PC-3 (cell line): ENCODE measurements around the gene GLYATL1. TPM values are rescaled to one million over a fixed set of nuclear protein-coding genes. Genes with fewer than 3 reads are reported as not detected.

Source experiments
- ATAC-seq: fragments of 200-7000 bp; cut with Tn5 transposase; 2 replicates; pipeline ENCODE4 v1.9.1; 2020; ENCODE audit warnings: mild to moderate bottlenecking, moderate library complexity
- BruUV-seq: library from RNA; stranded (reverse); fragments of 400-500 nt; replicated peaks from 2 replicates; lab custom pipeline; 2021; lab: Mats Ljungman, UMichigan
- CTCF ChIA-PET: fragments of 300-600 bp; sonication (Branson Sonifier 250); formaldehyde crosslinking; loops from one replicate; lab custom pipeline; 2022; ENCODE audit warnings: antibody characterized with exemption; lab: Charles Lee
- POLR2A ChIA-PET: fragments of 300-600 bp; sonication (Branson Sonifier 250); formaldehyde crosslinking; loops from one replicate; lab custom pipeline; 2022; ENCODE audit warnings: antibody characterized with exemption; ENCODE audit not compliant: unreplicated experiment; lab: Charles Lee
- DNase-seq: peaks from one replicate; pipeline ENCODE4 v3.0.0-alpha.2; 2015
- H2AFZ ChIP-seq: fragments of 300-600 bp; sonication (generic); 2 replicates; pipeline ENCODE4 v1.6.0; 2016; ENCODE audit warnings: antibody characterized with exemption, low read length
- H3F3A ChIP-seq: fragments of 300-600 bp; sonication (generic); one replicate; pipeline ENCODE4 v1.6.0; 2017; ENCODE audit warnings: antibody characterized with exemption, low read length, control low read depth, mild to moderate bottlenecking; ENCODE audit not compliant: unreplicated experiment
- H3K27ac ChIP-seq: fragments of 300-600 bp; sonication (generic); 2 replicates; pipeline ENCODE4 v1.5.1; 2016; ENCODE audit warnings: mild to moderate bottlenecking, low read length
- H3K27me3 ChIP-seq: fragments of 300-600 bp; sonication (generic); 2 replicates; pipeline ENCODE4 v1.6.1; 2016; ENCODE audit warnings: low read length, mixed read lengths
- H3K36me3 ChIP-seq: fragments of 300-600 bp; sonication (generic); 2 replicates; pipeline ENCODE4 v1.6.1; 2016; ENCODE audit warnings: low read depth, mixed run types, low read length, mixed read lengths
- H3K4me1 ChIP-seq: fragments of 300-600 bp; sonication (generic); 2 replicates; pipeline ENCODE4 v1.5.1; 2016; ENCODE audit warnings: low read length; ENCODE audit not compliant: insufficient read depth
- H3K4me2 ChIP-seq: fragments of 300-600 bp; sonication (generic); 2 replicates; pipeline ENCODE4 v1.6.0; 2016; ENCODE audit warnings: low read length
- H3K4me3 ChIP-seq: fragments of 300-600 bp; sonication (generic); 2 replicates; pipeline ENCODE4 v1.5.1; 2016; ENCODE audit warnings: mild to moderate bottlenecking, low read length, mixed read lengths
- H3K79me2 ChIP-seq: fragments of 300-600 bp; sonication (generic); 2 replicates; pipeline ENCODE4 v1.6.1; 2017; ENCODE audit warnings: low read length, mixed read lengths
- H3K9ac ChIP-seq: fragments of 300-600 bp; sonication (generic); 2 replicates; pipeline ENCODE4 v1.6.0; 2016; ENCODE audit warnings: mild to moderate bottlenecking, low read length
- H3K9me2 ChIP-seq: fragments of 300-600 bp; sonication (generic); replicated peaks from 2 replicates; pipeline ENCODE4 v1.6.1; 2016; ENCODE audit warnings: mixed run types, low read length, mixed read lengths
- H3K9me3 ChIP-seq: fragments of 300-600 bp; sonication (generic); 2 replicates; pipeline ENCODE4 v1.6.1; 2016; ENCODE audit warnings: low read length, mixed read lengths
- H4K20me1 ChIP-seq: fragments of 300-600 bp; sonication (generic); 2 replicates; pipeline ENCODE4 v1.6.1; 2016; ENCODE audit warnings: low read length, mixed read lengths
- EZH2 ChIP-seq: fragments of 300-600 bp; sonication (generic); IDR thresholded peaks from one replicate; pipeline ENCODE4 v1.6.1; 2017; ENCODE audit warnings: antibody characterized with exemption, mild to moderate bottlenecking, low read length; ENCODE audit not compliant: unreplicated experiment
- EZH2phosphoT487 ChIP-seq: fragments of 300-600 bp; sonication (generic); IDR thresholded peaks from 2 replicates; pipeline ENCODE4 v1.6.1; 2018; ENCODE audit warnings: mild to moderate bottlenecking, antibody characterized with exemption, low read length, borderline replicate concordance
- intact Hi-C: fragments of 100-400 bp; cut with micrococcal nuclease; formaldehyde crosslinking; loops from 2 replicates; pipeline ENCODE4 v1.9.0; 2023
- total RNA-seq: library from RNA; depleted of rRNA; stranded (reverse); fragments of >200 nt; gene quantifications from 2 replicates; pipeline ENCODE4 v1.2.3, GENCODE V29; 2014
- TF ChIP-seq, protein P1 (sequence below): fragments of 300-600 bp; sonication (generic); conservative IDR thresholded peaks from 2 replicates; pipeline ENCODE4 v1.5.1; 2017; ENCODE audit warnings: antibody characterized with exemption, low read depth, mild to moderate bottlenecking, low read length

Gene GLYATL1
- total RNA-seq, 1 experiment from 2014 or later = not detected

DNA sequence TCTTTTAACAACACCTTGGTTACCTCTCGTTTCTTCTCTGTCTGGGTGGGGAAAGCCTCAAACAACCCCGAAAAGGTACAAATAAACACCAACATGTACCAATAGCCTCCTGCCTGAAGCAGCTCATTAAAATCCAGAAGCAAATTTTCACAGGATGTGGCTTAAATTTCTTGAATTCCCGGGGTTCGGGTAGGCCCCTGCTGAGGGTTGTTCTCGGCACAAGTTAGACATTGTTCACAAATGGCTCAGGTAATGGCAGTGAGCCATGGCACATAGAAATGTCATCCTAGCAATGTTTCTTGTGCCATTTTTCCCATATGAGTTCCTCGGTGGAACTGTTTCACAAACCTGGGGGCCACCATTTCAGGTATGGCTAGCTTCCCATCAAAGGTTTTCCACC is 19.7 kb upstream of the GLYATL1 start:
- no peaks in the 10 kb centered on the region for H3K9me2 ChIP-seq
- H3F3A ChIP-seq = no peaks in the 10 kb centered on the region
- peaks cover 24% of the 10 kb centered on the region for H3K9me3 ChIP-seq
- H3K27me3 ChIP-seq = no peaks in the 10 kb centered on the region
- no peak overlapping the region for H3K27ac ChIP-seq
- no TSS peak for BruUV-seq
- H2AFZ ChIP-seq = no peak overlapping the region
- no peak overlapping the region for H3K4me3 ChIP-seq
- no peak overlapping the region for H3K9ac ChIP-seq
- no peaks in the 10 kb centered on the region for H3K36me3 ChIP-seq
- ChIA-PET CTCF (no interaction called here), POLR2A (no interaction called here)
- H3K4me1 ChIP-seq = peaks cover 19% of the 10 kb centered on the region
- ATAC-seq = no peak
- TF ChIP-seq EZH2 = no peak
- TF ChIP-seq, protein P1, sequence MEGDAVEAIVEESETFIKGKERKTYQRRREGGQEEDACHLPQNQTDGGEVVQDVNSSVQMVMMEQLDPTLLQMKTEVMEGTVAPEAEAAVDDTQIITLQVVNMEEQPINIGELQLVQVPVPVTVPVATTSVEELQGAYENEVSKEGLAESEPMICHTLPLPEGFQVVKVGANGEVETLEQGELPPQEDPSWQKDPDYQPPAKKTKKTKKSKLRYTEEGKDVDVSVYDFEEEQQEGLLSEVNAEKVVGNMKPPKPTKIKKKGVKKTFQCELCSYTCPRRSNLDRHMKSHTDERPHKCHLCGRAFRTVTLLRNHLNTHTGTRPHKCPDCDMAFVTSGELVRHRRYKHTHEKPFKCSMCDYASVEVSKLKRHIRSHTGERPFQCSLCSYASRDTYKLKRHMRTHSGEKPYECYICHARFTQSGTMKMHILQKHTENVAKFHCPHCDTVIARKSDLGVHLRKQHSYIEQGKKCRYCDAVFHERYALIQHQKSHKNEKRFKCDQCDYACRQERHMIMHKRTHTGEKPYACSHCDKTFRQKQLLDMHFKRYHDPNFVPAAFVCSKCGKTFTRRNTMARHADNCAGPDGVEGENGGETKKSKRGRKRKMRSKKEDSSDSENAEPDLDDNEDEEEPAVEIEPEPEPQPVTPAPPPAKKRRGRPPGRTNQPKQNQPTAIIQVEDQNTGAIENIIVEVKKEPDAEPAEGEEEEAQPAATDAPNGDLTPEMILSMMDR = no peak
- TF ChIP-seq EZH2phosphoT487 = no peak
- no peak overlapping the region for H3K4me2 ChIP-seq
- no peaks in the 10 kb centered on the region for H4K20me1 ChIP-seq
- intact Hi-C loops = no loop called here
- H3K79me2 ChIP-seq = no peaks in the 10 kb centered on the region
- no peak for DNase-seq

DNA sequence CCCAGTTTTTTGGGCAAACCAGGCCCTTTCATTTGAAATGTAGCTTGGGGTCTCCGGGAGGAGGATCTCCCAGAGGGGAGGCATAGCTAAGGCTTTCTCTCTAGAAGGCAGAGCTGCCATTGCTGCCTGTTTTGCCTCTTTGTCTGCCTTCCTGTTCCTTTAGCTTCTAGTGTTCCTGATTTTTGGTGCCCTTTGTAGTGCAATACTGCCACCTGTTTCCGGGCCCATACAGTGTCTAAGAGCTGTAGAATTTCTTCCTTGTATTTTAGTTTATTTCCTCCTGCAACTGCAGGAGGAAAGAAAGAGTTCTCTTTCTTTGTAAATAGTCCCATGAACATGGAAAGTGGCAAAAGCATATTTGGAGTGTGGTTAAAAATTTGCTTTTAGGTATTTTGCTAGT is 19.3 kb upstream of the GLYATL1 start:
- ChIA-PET POLR2A (no interaction called here), CTCF (no interaction called here)
- TF ChIP-seq, protein P1 = 0 out of 2 replicates have a peak, but pooled peaks have one; percentile 11
- no peak for TF ChIP-seq EZH2
- intact Hi-C loops = no loop called here
- Histone ChIP-seq H2AFZ (no peak overlapping the region), H4K20me1 (no peaks in the 10 kb centered on the region), H3K4me1 (peaks cover 20% of the 10 kb centered on the region), H3K4me3 (no peak overlapping the region), H3K27ac (no peak overlapping the region), H3K36me3 (no peaks in the 10 kb centered on the region), H3K79me2 (no peaks in the 10 kb centered on the region), H3K4me2 (no peak overlapping the region), H3K9me2 (no peaks in the 10 kb centered on the region), H3K27me3 (no peaks in the 10 kb centered on the region), H3K9ac (no peak overlapping the region), H3K9me3 (peaks cover 24% of the 10 kb centered on the region), H3F3A (no peaks in the 10 kb centered on the region)
- no peak for DNase-seq
- ATAC-seq = no peak
- BruUV-seq = no TSS peak

DNA sequence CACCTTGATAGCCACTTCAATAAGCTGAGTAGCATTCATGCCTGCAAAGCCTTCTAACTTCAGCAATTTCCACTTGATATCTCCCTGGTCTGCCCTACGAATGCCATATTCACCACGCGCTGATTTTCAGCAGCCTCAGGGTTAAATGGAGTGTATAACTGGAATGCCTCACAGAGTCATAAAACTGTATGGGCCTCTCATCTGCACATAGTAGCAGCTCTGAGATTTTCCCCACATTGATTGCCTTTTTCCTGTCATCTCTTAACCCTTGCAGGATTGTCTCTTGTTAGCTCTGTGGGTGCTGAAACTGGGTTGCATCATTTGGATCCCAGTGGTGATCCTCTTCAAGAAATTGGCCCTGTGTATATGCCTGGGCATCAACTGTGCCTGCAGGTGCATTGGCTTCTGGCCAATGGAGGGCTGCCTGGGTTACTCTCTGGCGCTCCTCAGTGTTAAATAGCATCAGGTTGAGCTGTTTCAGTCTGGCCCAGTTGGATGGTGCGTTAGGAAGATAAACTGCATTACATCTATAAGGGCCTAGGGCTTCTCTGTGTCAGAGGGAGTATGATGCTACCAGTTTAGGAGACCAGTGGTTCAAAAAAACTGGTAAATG is 17.4 kb upstream of the GLYATL1 start:
- no peak for DNase-seq
- Histone ChIP-seq H3K4me1 (peaks cover 30% of the 10 kb centered on the region), H3K9me2 (no peaks in the 10 kb centered on the region), H3K9ac (no peak overlapping the region), H3K36me3 (no peaks in the 10 kb centered on the region), H3F3A (peaks cover 6% of the 10 kb centered on the region), H3K79me2 (no peaks in the 10 kb centered on the region), H3K4me2 (no peak overlapping the region), H3K9me3 (peaks cover 15% of the 10 kb centered on the region), H2AFZ (no peak overlapping the region), H3K27me3 (no peaks in the 10 kb centered on the region), H3K27ac (no peak overlapping the region), H4K20me1 (no peaks in the 10 kb centered on the region), H3K4me3 (no peak overlapping the region)
- BruUV-seq = no TSS peak
- ChIA-PET POLR2A (no interaction called here), CTCF (no interaction called here)
- intact Hi-C loops = no loop called here
- no peak for ATAC-seq
- TF ChIP-seq, protein P1 = no peak
- TF ChIP-seq EZH2phosphoT487 = no peak
- no peak for TF ChIP-seq EZH2
